Measurements from ENCODE around the gene C6orf120. TPM values are rescaled to one million over a fixed set of nuclear protein-coding genes. Genes with fewer than 3 reads are reported as not detected.

Gene C6orf120
- polyA plus RNA-seq, 1 donor (not counting 4 experiments of a cell fraction or from before 2014, with no cell fraction given): 18.1 TPM

GRCh38 chr6:169669889-169670288, 32.0 kb upstream of the C6orf120 start:
- Histone ChIP-seq H3K9me3 (ENCODE audit: control insufficient read depth, low read depth, low read length) (no peaks in the 10 kb centered on the region), H3K4me2 (ENCODE audit: control insufficient read depth, extremely low read depth, insufficient read depth, low read depth, low read length) (no peak overlapping the region), H3K27ac (ENCODE audit: control insufficient read depth, insufficient read depth, low read length) (no peak overlapping the region), H3K9me1 (ENCODE audit: control insufficient read depth, extremely low read depth, insufficient read depth, low read length) (no peaks in the 10 kb centered on the region), H3K27me3 (ENCODE audit: control insufficient read depth, extremely low read depth, insufficient read depth, low read length) (no peaks in the 10 kb centered on the region), H3K79me2 (ENCODE audit: control insufficient read depth, insufficient read depth, low read length) (no peaks in the 10 kb centered on the region), H3K36me3 (ENCODE audit: control insufficient read depth in 2 of 2, extremely low read depth in 1 of 2, insufficient read depth in 2 of 2, low read length in 2 of 2) (peaks cover 6 to 12% of the 10 kb centered on the region in 2 experiments), H3K4me3 (ENCODE audit: control insufficient read depth in 2 of 3, extremely low read depth in 1 of 3, insufficient read depth in 2 of 3, low read depth in 1 of 3, low read length in 3 of 3) (no peak overlapping the region), H3K4me1 (ENCODE audit: control insufficient read depth, extremely low read depth, insufficient read depth, low read length) (no peaks in the 10 kb centered on the region), H4K20me1 (ENCODE audit: control insufficient read depth, extremely low read depth, insufficient read depth, low read length) (no peaks in the 10 kb centered on the region), H3K9ac (ENCODE audit: control insufficient read depth, extremely low read depth, insufficient read depth, low read length) (no peak overlapping the region), H2AFZ (ENCODE audit: control insufficient read depth, low read length) (no peak overlapping the region)
- FAIRE-seq (no peak), DNase-seq (ENCODE audit: low read depth, low spot score) (no peak)
- TF ChIP-seq CTCF (optimal IDR thresholded peaks at IDR 0.05 in 1 of 3, IDR thresholded peaks at IDR 0.05 in 1 of 3, conservative IDR thresholded peaks at IDR 0.05 in 1 of 3; ENCODE audit: extremely low read depth in 1 of 3, insufficient read depth in 2 of 3, low read length in 3 of 3) (no peak), EZH2 (IDR thresholded peaks at IDR 0.05; ENCODE audit: low read length) (no peak)
- dilution Hi-C loops (cut with MboI; ENCODE audit: extremely low pct_ligation_motif_present, low sequenced_read_pairs): no loop called here

GRCh38 chr6:169671563-169671962, 30.4 kb upstream of the C6orf120 start:
- H3K4me3 ChIP-seq (ENCODE audit: control insufficient read depth in 2 of 3, extremely low read depth in 1 of 3, insufficient read depth in 2 of 3, low read depth in 1 of 3, low read length in 3 of 3): no peak overlapping the region
- no peak for FAIRE-seq
- no peak for DNase-seq (ENCODE audit: low read depth, low spot score)
- H3K9me1 ChIP-seq (ENCODE audit: control insufficient read depth, extremely low read depth, insufficient read depth, low read length): no peaks in the 10 kb centered on the region
- no peaks in the 10 kb centered on the region for H3K4me1 ChIP-seq (ENCODE audit: control insufficient read depth, extremely low read depth, insufficient read depth, low read length)
- H3K79me2 ChIP-seq (ENCODE audit: control insufficient read depth, insufficient read depth, low read length): no peaks in the 10 kb centered on the region
- H3K27me3 ChIP-seq (ENCODE audit: control insufficient read depth, extremely low read depth, insufficient read depth, low read length): no peaks in the 10 kb centered on the region
- no peak overlapping the region for H3K27ac ChIP-seq (ENCODE audit: control insufficient read depth, insufficient read depth, low read length)
- TF ChIP-seq EZH2 (IDR thresholded peaks at IDR 0.05; ENCODE audit: low read length): no peak
- TF ChIP-seq CTCF (optimal IDR thresholded peaks at IDR 0.05 in 1 of 3, IDR thresholded peaks at IDR 0.05 in 1 of 3, conservative IDR thresholded peaks at IDR 0.05 in 1 of 3; ENCODE audit: extremely low read depth in 1 of 3, insufficient read depth in 2 of 3, low read length in 3 of 3): no peak
- H2AFZ ChIP-seq (ENCODE audit: control insufficient read depth, low read length): no peak overlapping the region
- no peak overlapping the region for H3K9ac ChIP-seq (ENCODE audit: control insufficient read depth, extremely low read depth, insufficient read depth, low read length)
- dilution Hi-C loops (cut with MboI; ENCODE audit: extremely low pct_ligation_motif_present, low sequenced_read_pairs): no loop called here
- H3K36me3 ChIP-seq (ENCODE audit: control insufficient read depth in 2 of 2, extremely low read depth in 1 of 2, insufficient read depth in 2 of 2, low read length in 2 of 2): peaks cover 6 to 12% of the 10 kb centered on the region in 2 experiments
- no peak overlapping the region for H3K4me2 ChIP-seq (ENCODE audit: control insufficient read depth, extremely low read depth, insufficient read depth, low read depth, low read length)
- H3K9me3 ChIP-seq (ENCODE audit: control insufficient read depth, low read depth, low read length): no peaks in the 10 kb centered on the region
- H4K20me1 ChIP-seq (ENCODE audit: control insufficient read depth, extremely low read depth, insufficient read depth, low read length): no peaks in the 10 kb centered on the region
